AG09309 (cell line): Measurements from ENCODE around the gene ZNF416.

Experiments
- DNase-seq: peaks from one replicate; pipeline ENCODE4 v3.0.0-alpha.2; 2010; ENCODE audit warnings: low read depth
- H3K4me3 ChIP-seq: 2 replicates; pipeline ENCODE4 v1.5.1; 2011; ENCODE audit warnings: mild to moderate bottlenecking, low read depth, low read length, moderate library complexity; ENCODE audit not compliant: control insufficient read depth
- TF ChIP-seq, protein P1 (sequence below): IDR thresholded peaks from 2 replicates; pipeline ENCODE4 v1.5.1; 2011; ENCODE audit warnings: mild to moderate bottlenecking, low read depth, low read length, inconsistent platforms; ENCODE audit not compliant: insufficient read depth, control insufficient read depth; ENCODE audit errors: missing control alignments

The ZNF416 gene

DNA sequence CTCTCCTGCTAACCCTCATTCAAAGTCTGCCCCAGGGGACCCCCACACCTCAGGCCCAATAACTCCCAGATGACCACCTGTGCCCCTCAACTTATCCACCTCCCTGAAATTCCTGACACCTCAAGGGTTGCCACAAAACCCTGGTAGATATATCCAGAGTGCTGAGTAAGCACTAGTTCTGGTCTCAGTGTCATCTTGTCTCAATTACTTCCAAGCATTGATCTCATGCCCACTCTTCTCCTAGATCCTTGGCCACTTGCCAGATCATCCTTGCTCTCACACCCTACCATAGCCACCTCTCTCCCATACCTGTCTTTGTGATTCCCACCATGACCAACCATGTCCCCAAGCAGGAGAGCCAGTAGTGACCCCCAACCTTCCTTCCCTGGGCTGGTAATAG lies 2.0 kb downstream of the ZNF416 start:
- no peak for DNase-seq
- H3K4me3 ChIP-seq = no peak overlapping the region
- TF ChIP-seq, protein P1, sequence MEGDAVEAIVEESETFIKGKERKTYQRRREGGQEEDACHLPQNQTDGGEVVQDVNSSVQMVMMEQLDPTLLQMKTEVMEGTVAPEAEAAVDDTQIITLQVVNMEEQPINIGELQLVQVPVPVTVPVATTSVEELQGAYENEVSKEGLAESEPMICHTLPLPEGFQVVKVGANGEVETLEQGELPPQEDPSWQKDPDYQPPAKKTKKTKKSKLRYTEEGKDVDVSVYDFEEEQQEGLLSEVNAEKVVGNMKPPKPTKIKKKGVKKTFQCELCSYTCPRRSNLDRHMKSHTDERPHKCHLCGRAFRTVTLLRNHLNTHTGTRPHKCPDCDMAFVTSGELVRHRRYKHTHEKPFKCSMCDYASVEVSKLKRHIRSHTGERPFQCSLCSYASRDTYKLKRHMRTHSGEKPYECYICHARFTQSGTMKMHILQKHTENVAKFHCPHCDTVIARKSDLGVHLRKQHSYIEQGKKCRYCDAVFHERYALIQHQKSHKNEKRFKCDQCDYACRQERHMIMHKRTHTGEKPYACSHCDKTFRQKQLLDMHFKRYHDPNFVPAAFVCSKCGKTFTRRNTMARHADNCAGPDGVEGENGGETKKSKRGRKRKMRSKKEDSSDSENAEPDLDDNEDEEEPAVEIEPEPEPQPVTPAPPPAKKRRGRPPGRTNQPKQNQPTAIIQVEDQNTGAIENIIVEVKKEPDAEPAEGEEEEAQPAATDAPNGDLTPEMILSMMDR = no peak

GRCh38 chr19:57572415-57572947 lies 6.2 kb downstream of the ZNF416 start:
- TF ChIP-seq, protein P1 = no peak
- H3K4me3 ChIP-seq = no peak overlapping the region
- DNase-seq = no peak

DNA sequence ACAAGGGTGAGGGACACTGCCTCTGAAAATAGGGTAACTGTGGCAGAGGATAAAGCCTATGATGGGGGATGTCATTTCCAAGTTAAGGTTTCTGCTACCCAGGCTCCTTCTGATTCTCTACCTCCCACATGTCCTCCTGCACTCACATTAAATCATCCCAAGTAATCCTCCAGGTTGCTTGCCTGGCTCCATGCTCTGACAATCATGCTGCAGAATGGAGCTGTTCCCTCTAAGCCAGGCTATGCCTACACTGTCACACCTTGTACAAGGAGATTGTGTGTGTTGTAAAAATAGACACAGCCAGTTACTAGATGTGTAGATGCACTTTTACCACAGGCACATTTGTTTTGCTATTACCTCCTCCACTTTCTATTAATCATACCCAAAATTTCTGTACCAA lies 8.0 kb downstream of the ZNF416 start:
- TF ChIP-seq, protein P1 = no peak
- DNase-seq = no peak
- no peak overlapping the region for H3K4me3 ChIP-seq

GRCh38 chr19:57566396-57567265 lies 12.1 kb downstream of the ZNF416 start:
- DNase-seq = no peak
- H3K4me3 ChIP-seq = no peak overlapping the region
- TF ChIP-seq, protein P1 = no peak

- no peak for DNase-seq
- TF ChIP-seq, protein P1 = no peak
- H3K4me3 ChIP-seq = no peak overlapping the region
Observed at GRCh38 chr19:57563547-57563946, 15.2 kb downstream of the ZNF416 start.

- TF ChIP-seq, protein P1 = no peak
- H3K4me3 ChIP-seq = peak overlapping the region; percentile 91
- DNase-seq = peak; percentile 66
Observed at GRCh38 chr19:57560049-57560491, 18.6 kb downstream of the ZNF416 start.
